Activated CD8-positive, alpha-beta T cell treated with anti-CD3 and anti-CD28 coated beads for 36 hours (primary cell): ENCODE measurements around the gene PECR. TPM values are rescaled to one million over a fixed set of nuclear protein-coding genes. Genes with fewer than 3 reads are reported as not detected.

ENCODE experiments used
- ATAC-seq: fragments of 200-7000 bp; cut with Tn5 transposase; one replicate; pipeline ENCODE4 v1.10.0; 2021; ENCODE audit warnings: mild to moderate bottlenecking, moderate library complexity
- CTCF ChIA-PET: fragments of 350-600 bp; sonication (Branson Sonifier 250); formaldehyde crosslinking; loops from one replicate; lab custom pipeline; 2021; ENCODE audit warnings: antibody characterized with exemption; lab: Charles Lee
- POLR2A ChIA-PET: fragments of 350-600 bp; sonication (Branson Sonifier 250); formaldehyde crosslinking; loops from one replicate; lab custom pipeline; 2021; ENCODE audit warnings: antibody characterized with exemption; lab: Charles Lee
- DNase-seq: peaks from one replicate; pipeline ENCODE4 v3.0.0-alpha.2; 2020
- H3K27ac Mint-ChIP-seq: one replicate; pipeline ENCODE4 v1.8.0; 2021; ENCODE audit warnings: mild to moderate bottlenecking, mixed read lengths
- H3K27me3 Mint-ChIP-seq: one replicate; pipeline ENCODE4 v1.8.0; 2021; ENCODE audit warnings: mixed read lengths
- H3K36me3 Mint-ChIP-seq: one replicate; pipeline ENCODE4 v1.8.0; 2021; ENCODE audit warnings: low read depth, mixed read lengths
- H3K4me1 Mint-ChIP-seq: one replicate; pipeline ENCODE4 v1.8.0; 2021; ENCODE audit warnings: low read depth, mixed read lengths
- H3K4me3 Mint-ChIP-seq: one replicate; pipeline ENCODE4 v1.8.0; 2021; ENCODE audit warnings: mild to moderate bottlenecking, moderate library complexity, mixed read lengths
- H3K9me3 Mint-ChIP-seq: one replicate; pipeline ENCODE4 v1.8.0; 2021; ENCODE audit warnings: mixed read lengths
- intact Hi-C: fragments of 100-400 bp; cut with micrococcal nuclease; formaldehyde crosslinking; loops from one replicate; pipeline ENCODE4 v1.10.0; 2022
- total RNA-seq, 2 experiments: library from RNA; stranded (reverse); gene quantifications; one replicate each; pipeline ENCODE4 v1.2.3, GENCODE V29; 2021
- TF ChIP-seq, protein P1 (sequence below): fragments of 200-600 bp; IDR thresholded peaks from one replicate; pipeline ENCODE4 v1.8.0; 2022; ENCODE audit warnings: antibody characterized with exemption, mild to moderate bottlenecking

The PECR gene
- total RNA-seq, 2 experiments from 2014 or later: 21.1 to 22.5 TPM

DNA sequence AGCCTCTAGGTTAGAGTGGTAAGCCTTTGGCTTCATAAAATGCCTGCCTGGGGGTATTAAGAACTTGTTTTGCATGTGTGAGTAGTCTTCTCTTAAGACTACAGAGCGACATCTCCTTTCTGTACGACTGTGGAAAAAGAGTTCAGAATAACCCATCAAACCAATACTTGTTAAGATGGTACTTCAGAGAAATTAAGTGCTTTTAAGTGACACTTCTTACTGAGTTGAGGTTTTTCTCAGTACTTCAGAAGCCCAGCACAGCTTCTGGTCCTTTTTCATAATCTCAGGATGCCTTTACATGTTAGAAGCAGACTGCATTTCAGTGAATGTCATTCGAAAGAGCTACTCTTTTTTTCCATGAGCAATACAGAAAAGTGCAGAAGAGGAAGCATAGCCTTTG, 38.4 kb upstream of the PECR start:
- POLR2A ChIA-PET: interaction anchor here (0.8 to 6.5 kb wide), 10 partner anchors 10 to 381 kb away, joined by 3 to 39 read pairs (median 4); partner anchors contain the start of genes PECR, TMEM169 and XRCC5
- DNase-seq (peak; percentile 41), ATAC-seq (peak; percentile 90)
- peaks cover 86% of the 10 kb centered on the region for H3K36me3 Mint-ChIP-seq
- H3K27ac Mint-ChIP-seq: peak overlapping the region; percentile 96
- intact Hi-C loops: loop anchor here (10.0 kb wide), 2 partner anchors 295 to 375 kb away; partner anchors contain the start of genes RPL37A and SMARCAL1
- H3K4me3 Mint-ChIP-seq: peak overlapping the region; percentile 46
- no peaks in the 10 kb centered on the region for H3K27me3 Mint-ChIP-seq
- H3K9me3 Mint-ChIP-seq: no peaks in the 10 kb centered on the region
- CTCF ChIA-PET: interaction anchor here (0.6 to 3.5 kb wide), 9 partner anchors 10 to 87 kb away, joined by 3 to 38 read pairs (median 5); partner anchors contain the start of genes PECR, TMEM169 and XRCC5
- H3K4me1 Mint-ChIP-seq: peaks cover 87% of the 10 kb centered on the region
- TF ChIP-seq, protein P1, sequence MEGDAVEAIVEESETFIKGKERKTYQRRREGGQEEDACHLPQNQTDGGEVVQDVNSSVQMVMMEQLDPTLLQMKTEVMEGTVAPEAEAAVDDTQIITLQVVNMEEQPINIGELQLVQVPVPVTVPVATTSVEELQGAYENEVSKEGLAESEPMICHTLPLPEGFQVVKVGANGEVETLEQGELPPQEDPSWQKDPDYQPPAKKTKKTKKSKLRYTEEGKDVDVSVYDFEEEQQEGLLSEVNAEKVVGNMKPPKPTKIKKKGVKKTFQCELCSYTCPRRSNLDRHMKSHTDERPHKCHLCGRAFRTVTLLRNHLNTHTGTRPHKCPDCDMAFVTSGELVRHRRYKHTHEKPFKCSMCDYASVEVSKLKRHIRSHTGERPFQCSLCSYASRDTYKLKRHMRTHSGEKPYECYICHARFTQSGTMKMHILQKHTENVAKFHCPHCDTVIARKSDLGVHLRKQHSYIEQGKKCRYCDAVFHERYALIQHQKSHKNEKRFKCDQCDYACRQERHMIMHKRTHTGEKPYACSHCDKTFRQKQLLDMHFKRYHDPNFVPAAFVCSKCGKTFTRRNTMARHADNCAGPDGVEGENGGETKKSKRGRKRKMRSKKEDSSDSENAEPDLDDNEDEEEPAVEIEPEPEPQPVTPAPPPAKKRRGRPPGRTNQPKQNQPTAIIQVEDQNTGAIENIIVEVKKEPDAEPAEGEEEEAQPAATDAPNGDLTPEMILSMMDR: no peak

DNA sequence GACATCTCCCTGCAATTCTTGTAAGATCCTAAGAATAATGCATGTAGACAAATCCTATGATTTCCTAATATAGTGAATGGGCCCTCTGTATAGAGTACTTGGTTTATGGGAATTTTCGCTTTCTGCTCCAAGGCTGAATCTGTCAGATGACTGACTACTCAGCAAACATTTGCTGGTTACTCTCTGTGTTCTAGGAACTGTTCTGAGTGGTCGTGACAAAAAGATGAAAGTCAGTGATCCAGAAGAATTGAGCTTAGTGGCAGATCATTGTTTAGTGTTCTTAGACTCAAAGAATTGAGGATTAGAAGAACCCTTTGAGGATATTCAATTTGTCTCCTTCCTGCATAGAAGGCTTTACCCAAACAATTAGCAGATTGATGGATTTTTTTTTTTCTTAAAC, 37.5 kb upstream of the PECR start:
- ChIA-PET POLR2A (interaction anchor here (0.8 to 6.5 kb wide), 7 partner anchors 9 to 29 kb away, joined by 3 to 39 read pairs (median 4); partner anchors contain the start of gene XRCC5), CTCF (interaction anchor here (1.5 to 3.5 kb wide), 3 partner anchors 9 to 60 kb away, joined by 4 to 38 read pairs (median 22); partner anchors contain the start of gene XRCC5)

DNA sequence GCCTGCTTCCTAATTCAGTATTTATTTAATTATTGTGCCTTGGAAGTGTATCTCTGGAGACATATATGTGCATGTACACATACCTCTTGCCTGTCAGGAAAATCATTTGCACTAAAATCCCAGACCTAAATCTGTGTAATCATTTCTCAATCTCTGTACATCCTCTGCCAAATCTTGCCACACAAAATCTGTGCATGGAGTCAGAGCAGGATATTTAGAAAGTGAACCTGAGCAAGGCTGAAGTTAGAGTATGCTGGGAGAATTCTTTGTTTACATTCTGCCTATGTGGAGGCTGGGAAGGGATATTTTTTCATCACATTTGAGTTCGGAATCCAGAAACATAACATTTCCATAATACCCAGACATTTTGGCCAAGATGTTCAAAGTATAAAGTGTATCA, 36.9 kb upstream of the PECR start:
- TF ChIP-seq, protein P1: no peak
- ChIA-PET POLR2A (interaction anchor here (1.4 to 6.5 kb wide), 3 partner anchors 8 to 34 kb away, joined by 3 to 39 read pairs (median 8); partner anchors contain the start of gene XRCC5), CTCF (interaction anchor here (0.8 to 3.5 kb wide), 4 partner anchors 8 to 37 kb away, joined by 3 to 38 read pairs (median 12); partner anchors contain the start of genes PECR, TMEM169 and XRCC5)
- peaks cover 88% of the 10 kb centered on the region for H3K36me3 Mint-ChIP-seq
- H3K4me1 Mint-ChIP-seq: peaks cover 92% of the 10 kb centered on the region
- no peak for DNase-seq
- H3K27ac Mint-ChIP-seq: peak overlapping the region; percentile 96
- intact Hi-C loops: loop anchor here (10.0 kb wide), 2 partner anchors 296 to 376 kb away; partner anchors contain the start of genes RPL37A and SMARCAL1
- no peaks in the 10 kb centered on the region for H3K27me3 Mint-ChIP-seq
- ATAC-seq: no peak
- peak overlapping the region; percentile 40 for H3K4me3 Mint-ChIP-seq
- no peaks in the 10 kb centered on the region for H3K9me3 Mint-ChIP-seq

More for the DNA sequence above, 37.5 kb upstream of the PECR start:
- TF ChIP-seq, protein P1: no peak
- Mint-ChIP-seq H3K4me1 (peaks cover 88% of the 10 kb centered on the region), H3K9me3 (no peaks in the 10 kb centered on the region), H3K36me3 (peaks cover 87% of the 10 kb centered on the region), H3K27me3 (no peaks in the 10 kb centered on the region), H3K27ac (peak overlapping the region; percentile 96), H3K4me3 (no peak overlapping the region)
- ATAC-seq (no peak), DNase-seq (no peak)
- intact Hi-C loops: loop anchor here (10.0 kb wide), 2 partner anchors 296 to 376 kb away; partner anchors contain the start of genes RPL37A and SMARCAL1

DNA sequence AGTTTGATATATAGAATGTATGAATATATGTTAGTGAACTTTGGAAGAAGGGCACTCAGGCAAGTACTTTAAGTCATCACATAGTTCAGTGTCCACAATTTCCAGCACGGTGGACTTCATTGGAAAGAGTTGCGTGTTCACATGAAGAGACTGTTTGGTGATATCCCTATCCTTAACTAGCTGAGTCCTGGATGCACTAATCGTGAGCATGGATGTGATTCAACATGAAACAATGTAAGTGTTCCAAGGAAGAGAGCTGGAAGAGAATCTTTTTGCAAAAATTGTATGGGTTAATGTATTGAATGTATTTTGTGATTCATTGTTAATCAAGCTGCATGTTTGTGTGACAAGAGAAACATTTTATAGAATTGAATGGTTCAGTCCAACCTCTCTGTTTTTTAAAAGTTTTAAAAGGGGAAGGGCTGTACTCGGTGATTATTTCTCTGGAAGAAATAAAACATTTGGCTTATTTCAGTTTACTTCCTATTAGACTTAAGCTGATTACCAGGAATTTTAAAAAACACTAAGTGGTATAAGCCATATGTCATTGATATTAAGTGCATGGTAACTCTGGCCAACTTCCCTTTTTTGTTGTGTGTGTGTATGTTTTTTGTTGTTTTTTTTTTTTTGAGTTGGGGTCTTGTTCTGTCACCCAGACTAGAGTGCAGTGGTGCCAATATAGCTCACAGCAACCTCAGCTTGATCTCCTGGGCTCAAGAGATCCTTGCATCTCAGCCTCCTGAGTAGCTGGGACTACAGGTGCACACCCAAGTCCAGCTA, 36.1 kb upstream of the PECR start:
- TF ChIP-seq, protein P1: no peak
- H3K27me3 Mint-ChIP-seq: no peaks in the 10 kb centered on the region
- H3K27ac Mint-ChIP-seq: peak overlapping the region; percentile 96
- H3K9me3 Mint-ChIP-seq: no peaks in the 10 kb centered on the region
- CTCF ChIA-PET: interaction anchor here (0.8 to 3.5 kb wide), 4 partner anchors 8 to 36 kb away, joined by 3 to 38 read pairs (median 3); partner anchors contain the start of genes PECR, TMEM169 and XRCC5
- DNase-seq (no peak), ATAC-seq (no peak)
- H3K36me3 Mint-ChIP-seq: peaks cover 90% of the 10 kb centered on the region
- H3K4me3 Mint-ChIP-seq: no peak overlapping the region
- POLR2A ChIA-PET: interaction anchor here (1.0 to 6.5 kb wide), 3 partner anchors 8 to 34 kb away, joined by 3 to 39 read pairs (median 3); partner anchors contain the start of gene XRCC5
- H3K4me1 Mint-ChIP-seq: peaks cover 93% of the 10 kb centered on the region
- intact Hi-C loops: loop anchor here (10.0 kb wide), 2 partner anchors 297 to 377 kb away; partner anchors contain the start of genes RPL37A and SMARCAL1
